GM19035 (cell line): ENCODE data around the gene ABHD12B.
"Not testable (repeated sequence)": the region's sequence is repeated elsewhere in the genome, so short reads cannot be mapped to it uniquely, and the experiment has no call there.

Experiments used
- ATAC-seq: cut with Tn5 transposase; IDR thresholded peaks from one replicate; pipeline ENCODE4 v1.9.1; 2021; ENCODE audit not compliant: unreplicated experiment

ABHD12B gene

GRCh38 chr14:50892255-50892654 lies 20.4 kb downstream of the ABHD12B start:
- ATAC-seq = no peak

GRCh38 chr14:50896421-50896820 lies 24.6 kb downstream of the ABHD12B start:
- ATAC-seq = not testable (repeated sequence)

- ATAC-seq = not testable (repeated sequence)
Observed at GRCh38 chr14:50897005-50897404, 25.2 kb downstream of the ABHD12B start.

GRCh38 chr14:50897658-50898175 lies 25.9 kb downstream of the ABHD12B start:
- no peak for ATAC-seq

- no peak for ATAC-seq
Observed at GRCh38 chr14:50901361-50901760, 29.5 kb downstream of the ABHD12B start.

- no peak for ATAC-seq
Observed at GRCh38 chr14:50904719-50905118, 32.9 kb downstream of the ABHD12B start.

GRCh38 chr14:50906326-50907065 lies 34.6 kb downstream of the ABHD12B start:
- ATAC-seq = no peak

GRCh38 chr14:50910495-50911420 lies 38.9 kb downstream of the ABHD12B start:
- ATAC-seq = no peak

GRCh38 chr14:50917449-50917848 lies 45.6 kb downstream of the ABHD12B start:
- ATAC-seq = no peak

- ATAC-seq = not testable (repeated sequence)
Observed at GRCh38 chr14:50919524-50919923, 47.7 kb downstream of the ABHD12B start.

- ATAC-seq = no peak
Observed at GRCh38 chr14:50920482-50921230, 48.8 kb downstream of the ABHD12B start.

- ATAC-seq = no peak
Observed at GRCh38 chr14:50922803-50923202, 51.0 kb downstream of the ABHD12B start.

- ATAC-seq = no peak
Observed at GRCh38 chr14:50924236-50924635, 52.4 kb downstream of the ABHD12B start.

- no peak for ATAC-seq
Observed at GRCh38 chr14:50924843-50925242, 53.0 kb downstream of the ABHD12B start.

GRCh38 chr14:50926851-50927386 lies 55.1 kb downstream of the ABHD12B start:
- no peak for ATAC-seq

GRCh38 chr14:50928002-50928635 lies 56.3 kb downstream of the ABHD12B start:
- no peak for ATAC-seq

GRCh38 chr14:50929506-50929905 lies 57.7 kb downstream of the ABHD12B start:
- ATAC-seq = no peak

GRCh38 chr14:50931559-50931958 lies 59.7 kb downstream of the ABHD12B start:
- no peak for ATAC-seq

- ATAC-seq = no peak
Observed at GRCh38 chr14:50932156-50932555, 60.3 kb downstream of the ABHD12B start.
